ENCODE results near the gene AVP. TPM values are rescaled to one million over a fixed set of nuclear protein-coding genes. Genes with fewer than 3 reads are reported as not detected.

AVP gene
- total and polyA plus RNA-seq, 2 of the 13 experiments (the other 11 are each of a cell fraction or from before 2014, with no cell fraction given): 0.12 TPM; not detected in 1

DNA sequence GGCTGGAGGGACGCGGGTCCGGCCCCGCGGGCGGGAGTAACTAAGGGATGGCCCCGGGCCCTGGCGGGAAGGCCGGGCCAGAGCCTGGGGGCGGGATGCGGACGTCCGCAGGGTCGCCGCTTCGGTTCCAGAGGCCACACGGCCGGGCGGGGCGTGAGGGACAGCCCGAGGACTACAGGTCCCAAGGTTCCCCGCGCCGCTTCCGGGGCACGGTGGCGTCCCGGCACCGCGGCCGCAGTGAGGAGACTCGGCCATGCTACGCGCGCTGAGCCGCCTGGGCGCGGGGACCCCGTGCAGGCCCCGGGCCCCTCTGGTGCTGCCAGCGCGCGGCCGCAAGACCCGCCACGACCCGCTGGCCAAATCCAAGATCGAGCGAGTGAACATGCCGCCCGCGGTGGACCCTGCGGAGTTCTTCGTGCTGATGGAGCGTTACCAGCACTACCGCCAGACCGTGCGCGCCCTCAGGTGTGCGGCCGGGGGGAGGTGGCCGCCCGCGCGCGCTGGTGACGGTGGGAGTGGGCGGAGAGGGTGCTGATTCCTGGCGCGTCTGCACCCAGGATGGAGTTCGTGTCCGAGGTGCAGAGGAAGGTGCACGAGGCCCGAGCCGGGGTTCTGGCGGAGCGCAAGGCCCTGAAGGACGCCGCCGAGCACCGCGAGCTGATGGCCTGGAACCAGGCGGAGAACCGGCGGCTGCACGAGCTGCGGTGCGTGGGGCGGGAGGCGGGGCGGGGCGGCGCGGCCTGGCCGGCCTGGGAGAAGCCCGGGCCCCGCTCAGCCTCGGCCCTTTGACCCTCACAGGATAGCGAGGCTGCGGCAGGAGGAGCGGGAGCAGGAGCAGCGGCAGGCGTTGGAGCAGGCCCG lies 38.5 kb downstream of the AVP start, which contains the start of gene MRPS26 (continued):
- TF ChIP-seq, protein P1, sequence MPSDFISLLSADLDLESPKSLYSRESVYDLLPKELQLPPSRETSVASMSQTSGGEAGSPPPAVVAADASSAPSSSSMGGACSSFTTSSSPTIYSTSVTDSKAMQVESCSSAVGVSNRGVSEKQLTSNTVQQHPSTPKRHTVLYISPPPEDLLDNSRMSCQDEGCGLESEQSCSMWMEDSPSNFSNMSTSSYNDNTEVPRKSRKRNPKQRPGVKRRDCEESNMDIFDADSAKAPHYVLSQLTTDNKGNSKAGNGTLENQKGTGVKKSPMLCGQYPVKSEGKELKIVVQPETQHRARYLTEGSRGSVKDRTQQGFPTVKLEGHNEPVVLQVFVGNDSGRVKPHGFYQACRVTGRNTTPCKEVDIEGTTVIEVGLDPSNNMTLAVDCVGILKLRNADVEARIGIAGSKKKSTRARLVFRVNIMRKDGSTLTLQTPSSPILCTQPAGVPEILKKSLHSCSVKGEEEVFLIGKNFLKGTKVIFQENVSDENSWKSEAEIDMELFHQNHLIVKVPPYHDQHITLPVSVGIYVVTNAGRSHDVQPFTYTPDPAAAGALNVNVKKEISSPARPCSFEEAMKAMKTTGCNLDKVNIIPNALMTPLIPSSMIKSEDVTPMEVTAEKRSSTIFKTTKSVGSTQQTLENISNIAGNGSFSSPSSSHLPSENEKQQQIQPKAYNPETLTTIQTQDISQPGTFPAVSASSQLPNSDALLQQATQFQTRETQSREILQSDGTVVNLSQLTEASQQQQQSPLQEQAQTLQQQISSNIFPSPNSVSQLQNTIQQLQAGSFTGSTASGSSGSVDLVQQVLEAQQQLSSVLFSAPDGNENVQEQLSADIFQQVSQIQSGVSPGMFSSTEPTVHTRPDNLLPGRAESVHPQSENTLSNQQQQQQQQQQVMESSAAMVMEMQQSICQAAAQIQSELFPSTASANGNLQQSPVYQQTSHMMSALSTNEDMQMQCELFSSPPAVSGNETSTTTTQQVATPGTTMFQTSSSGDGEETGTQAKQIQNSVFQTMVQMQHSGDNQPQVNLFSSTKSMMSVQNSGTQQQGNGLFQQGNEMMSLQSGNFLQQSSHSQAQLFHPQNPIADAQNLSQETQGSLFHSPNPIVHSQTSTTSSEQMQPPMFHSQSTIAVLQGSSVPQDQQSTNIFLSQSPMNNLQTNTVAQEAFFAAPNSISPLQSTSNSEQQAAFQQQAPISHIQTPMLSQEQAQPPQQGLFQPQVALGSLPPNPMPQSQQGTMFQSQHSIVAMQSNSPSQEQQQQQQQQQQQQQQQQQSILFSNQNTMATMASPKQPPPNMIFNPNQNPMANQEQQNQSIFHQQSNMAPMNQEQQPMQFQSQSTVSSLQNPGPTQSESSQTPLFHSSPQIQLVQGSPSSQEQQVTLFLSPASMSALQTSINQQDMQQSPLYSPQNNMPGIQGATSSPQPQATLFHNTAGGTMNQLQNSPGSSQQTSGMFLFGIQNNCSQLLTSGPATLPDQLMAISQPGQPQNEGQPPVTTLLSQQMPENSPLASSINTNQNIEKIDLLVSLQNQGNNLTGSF (CRISPR knock-in tag; IDR thresholded peaks at IDR 0.05): peak; percentile 79
- TF ChIP-seq ZNF768 (CRISPR knock-in tag; IDR thresholded peaks at IDR 0.05): peak; percentile 75; the same call in 1 of the 2 replicates
- TF ChIP-seq SIX4 (CRISPR knock-in tag; IDR thresholded peaks at IDR 0.05): no peak
- TF ChIP-seq NFKB2 (CRISPR knock-in tag; IDR thresholded peaks at IDR 0.05; ENCODE audit: borderline replicate concordance): peak; percentile 91; the same call in 1 of the 2 replicates
- no peak for TF ChIP-seq SYNCRIP (IDR thresholded peaks at IDR 0.05; ENCODE audit: insufficient read depth, low read depth, low read length)
- TF ChIP-seq ETV5 (CRISPR knock-in tag; IDR thresholded peaks at IDR 0.05; ENCODE audit: borderline replicate concordance): peak; percentile 93
- TF ChIP-seq ZSCAN12 (CRISPR knock-in tag; IDR thresholded peaks at IDR 0.05): peak; percentile 95; the same call in 1 of the 2 replicates
- no peak for TF ChIP-seq IKZF1 (IDR thresholded peaks at IDR 0.05)
- peak; percentile 97 for TF ChIP-seq MTF2 (CRISPR knock-in tag; IDR thresholded peaks at IDR 0.05; ENCODE audit: borderline replicate concordance)
- TF ChIP-seq ZNF441 (CRISPR knock-in tag; IDR thresholded peaks at IDR 0.05; ENCODE audit: borderline replicate concordance): peak; percentile 25; the same call in 1 of the 2 replicates
- TF ChIP-seq, protein P2, sequence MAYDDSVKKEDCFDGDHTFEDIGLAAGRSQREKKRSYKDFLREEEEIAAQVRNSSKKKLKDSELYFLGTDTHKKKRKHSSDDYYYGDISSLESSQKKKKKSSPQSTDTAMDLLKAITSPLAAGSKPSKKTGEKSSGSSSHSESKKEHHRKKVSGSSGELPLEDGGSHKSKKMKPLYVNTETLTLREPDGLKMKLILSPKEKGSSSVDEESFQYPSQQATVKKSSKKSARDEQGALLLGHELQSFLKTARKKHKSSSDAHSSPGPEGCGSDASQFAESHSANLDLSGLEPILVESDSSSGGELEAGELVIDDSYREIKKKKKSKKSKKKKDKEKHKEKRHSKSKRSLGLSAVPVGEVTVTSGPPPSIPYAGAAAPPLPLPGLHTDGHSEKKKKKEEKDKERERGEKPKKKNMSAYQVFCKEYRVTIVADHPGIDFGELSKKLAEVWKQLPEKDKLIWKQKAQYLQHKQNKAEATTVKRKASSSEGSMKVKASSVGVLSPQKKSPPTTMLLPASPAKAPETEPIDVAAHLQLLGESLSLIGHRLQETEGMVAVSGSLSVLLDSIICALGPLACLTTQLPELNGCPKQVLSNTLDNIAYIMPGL (CRISPR knock-in tag; IDR thresholded peaks at IDR 0.05; ENCODE audit: borderline replicate concordance in 1 of 2, low read depth in 1 of 2): peak; percentile 92 to 99
- TF ChIP-seq ZNF160 (CRISPR knock-in tag; IDR thresholded peaks at IDR 0.05): peak; percentile 83
- peak; percentile 76; the same call in 1 of the 2 replicates for TF ChIP-seq RXRA (CRISPR knock-in tag; IDR thresholded peaks at IDR 0.05)
- peak; percentile 18; the same call in 1 of the 2 replicates for TF ChIP-seq ZKSCAN1 (IDR thresholded peaks at IDR 0.05; ENCODE audit: low read length)
- peak; percentile 90 for TF ChIP-seq ZNF83 (CRISPR knock-in tag; IDR thresholded peaks at IDR 0.05; ENCODE audit: borderline replicate concordance)
- TF ChIP-seq SKI (IDR thresholded peaks at IDR 0.05; ENCODE audit: partially characterized antibody): peak; percentile 51
- peak; percentile 77 for TF ChIP-seq SP4 (CRISPR knock-in tag; IDR thresholded peaks at IDR 0.05)
- TF ChIP-seq FOXO1 (CRISPR knock-in tag; IDR thresholded peaks at IDR 0.05): peak; percentile 52
- TF ChIP-seq ZNF432 (CRISPR knock-in tag; IDR thresholded peaks at IDR 0.05; ENCODE audit: borderline replicate concordance): no peak; the same call in 1 of the 2 replicates
- peak; percentile 63; the same call in 1 of the 2 replicates for TF ChIP-seq ZNF460 (CRISPR knock-in tag; IDR thresholded peaks at IDR 0.05; ENCODE audit: borderline replicate concordance)
- TF ChIP-seq KAT8 (CRISPR knock-in tag; IDR thresholded peaks at IDR 0.05): peak; percentile 89
- TF ChIP-seq ZBTB20 (CRISPR knock-in tag; IDR thresholded peaks at IDR 0.05; ENCODE audit: borderline replicate concordance, low read depth): peak; percentile 48

All from HepG2 (cell line).